ENCODE measurements around the gene WDFY4.

WDFY4 gene

DNA sequence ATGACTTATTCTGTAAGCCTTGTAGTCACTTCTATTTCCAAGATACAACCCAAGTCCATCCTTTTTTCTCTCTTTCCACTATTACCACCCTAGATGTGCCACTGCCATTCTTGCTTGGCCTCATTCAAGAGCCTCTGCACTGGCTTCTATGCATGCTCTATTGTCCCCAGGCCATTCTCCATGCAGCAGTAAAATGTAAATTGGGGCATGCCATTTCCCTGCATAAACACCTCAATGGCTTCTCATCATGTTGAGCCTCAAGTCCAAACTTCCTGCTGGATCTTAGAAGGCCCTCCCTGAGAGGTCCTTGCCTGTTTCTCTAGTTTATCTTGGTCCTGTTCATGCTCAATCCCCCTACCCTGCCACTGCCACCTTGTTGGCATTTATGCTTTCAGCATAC, 23.2 kb upstream of the WDFY4 start:
- no peak for TF ChIP-seq FOXP2 (optimal IDR thresholded peaks at IDR 0.05; ENCODE audit: borderline replicate concordance, extremely low read depth, extremely low read length, insufficient read depth)
- TF ChIP-seq POLR2AphosphoS5 (IDR thresholded peaks at IDR 0.05; ENCODE audit: low read depth, low read length) = no peak
- TF ChIP-seq SIN3A (IDR thresholded peaks at IDR 0.05; ENCODE audit: borderline replicate concordance, insufficient read depth, low read length) = no peak
- TF ChIP-seq, protein P1, sequence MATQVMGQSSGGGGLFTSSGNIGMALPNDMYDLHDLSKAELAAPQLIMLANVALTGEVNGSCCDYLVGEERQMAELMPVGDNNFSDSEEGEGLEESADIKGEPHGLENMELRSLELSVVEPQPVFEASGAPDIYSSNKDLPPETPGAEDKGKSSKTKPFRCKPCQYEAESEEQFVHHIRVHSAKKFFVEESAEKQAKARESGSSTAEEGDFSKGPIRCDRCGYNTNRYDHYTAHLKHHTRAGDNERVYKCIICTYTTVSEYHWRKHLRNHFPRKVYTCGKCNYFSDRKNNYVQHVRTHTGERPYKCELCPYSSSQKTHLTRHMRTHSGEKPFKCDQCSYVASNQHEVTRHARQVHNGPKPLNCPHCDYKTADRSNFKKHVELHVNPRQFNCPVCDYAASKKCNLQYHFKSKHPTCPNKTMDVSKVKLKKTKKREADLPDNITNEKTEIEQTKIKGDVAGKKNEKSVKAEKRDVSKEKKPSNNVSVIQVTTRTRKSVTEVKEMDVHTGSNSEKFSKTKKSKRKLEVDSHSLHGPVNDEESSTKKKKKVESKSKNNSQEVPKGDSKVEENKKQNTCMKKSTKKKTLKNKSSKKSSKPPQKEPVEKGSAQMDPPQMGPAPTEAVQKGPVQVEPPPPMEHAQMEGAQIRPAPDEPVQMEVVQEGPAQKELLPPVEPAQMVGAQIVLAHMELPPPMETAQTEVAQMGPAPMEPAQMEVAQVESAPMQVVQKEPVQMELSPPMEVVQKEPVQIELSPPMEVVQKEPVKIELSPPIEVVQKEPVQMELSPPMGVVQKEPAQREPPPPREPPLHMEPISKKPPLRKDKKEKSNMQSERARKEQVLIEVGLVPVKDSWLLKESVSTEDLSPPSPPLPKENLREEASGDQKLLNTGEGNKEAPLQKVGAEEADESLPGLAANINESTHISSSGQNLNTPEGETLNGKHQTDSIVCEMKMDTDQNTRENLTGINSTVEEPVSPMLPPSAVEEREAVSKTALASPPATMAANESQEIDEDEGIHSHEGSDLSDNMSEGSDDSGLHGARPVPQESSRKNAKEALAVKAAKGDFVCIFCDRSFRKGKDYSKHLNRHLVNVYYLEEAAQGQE (IDR thresholded peaks at IDR 0.05; ENCODE audit: insufficient read depth in 1 of 2, low read depth in 2 of 2, low read length in 2 of 2) = no peak
- no peak for TF ChIP-seq TAF1 (IDR thresholded peaks at IDR 0.05; ENCODE audit: borderline replicate concordance, insufficient read depth, low read length)

DNA sequence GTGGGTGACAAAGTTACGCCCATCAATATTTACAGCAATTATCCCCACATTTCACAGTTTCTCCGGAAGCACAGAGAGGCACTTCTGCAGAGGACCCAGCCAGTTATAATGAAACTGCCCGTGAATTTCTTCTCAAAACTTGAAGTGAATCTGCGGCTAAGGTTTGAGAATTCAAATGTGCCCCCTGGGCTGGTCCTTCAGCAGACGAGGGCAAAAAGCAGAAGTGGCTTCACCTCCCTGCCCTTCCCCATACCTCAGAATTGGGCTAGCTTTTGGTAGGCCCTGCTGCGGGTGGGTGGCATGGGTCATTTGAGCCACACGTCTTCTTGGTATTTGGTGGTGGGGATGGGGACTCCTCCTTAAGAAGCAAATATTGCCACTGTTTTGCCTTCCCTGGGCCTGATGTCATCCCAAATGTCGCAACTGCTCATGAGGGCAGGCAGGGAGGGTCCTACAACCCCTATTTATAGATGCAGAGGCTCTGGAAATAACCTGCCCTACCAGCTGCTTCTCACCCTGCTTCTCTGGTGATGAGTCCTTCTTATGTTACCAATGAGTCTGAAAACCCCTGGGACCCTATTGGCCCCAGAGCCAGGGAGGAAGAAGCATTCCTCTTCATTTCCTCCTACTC, 16.6 kb upstream of the WDFY4 start:
- no peak for TF ChIP-seq POLR2AphosphoS5 (IDR thresholded peaks at IDR 0.05; ENCODE audit: low read depth, low read length)
- TF ChIP-seq FOXP2 (optimal IDR thresholded peaks at IDR 0.05; ENCODE audit: borderline replicate concordance, extremely low read depth, extremely low read length, insufficient read depth) = no peak
- TF ChIP-seq, protein P1 (IDR thresholded peaks at IDR 0.05; ENCODE audit: insufficient read depth in 1 of 2, low read depth in 2 of 2, low read length in 2 of 2) = no peak
- TF ChIP-seq SIN3A (IDR thresholded peaks at IDR 0.05; ENCODE audit: borderline replicate concordance, insufficient read depth, low read length) = no peak
- no peak for TF ChIP-seq TAF1 (IDR thresholded peaks at IDR 0.05; ENCODE audit: borderline replicate concordance, insufficient read depth, low read length)

DNA sequence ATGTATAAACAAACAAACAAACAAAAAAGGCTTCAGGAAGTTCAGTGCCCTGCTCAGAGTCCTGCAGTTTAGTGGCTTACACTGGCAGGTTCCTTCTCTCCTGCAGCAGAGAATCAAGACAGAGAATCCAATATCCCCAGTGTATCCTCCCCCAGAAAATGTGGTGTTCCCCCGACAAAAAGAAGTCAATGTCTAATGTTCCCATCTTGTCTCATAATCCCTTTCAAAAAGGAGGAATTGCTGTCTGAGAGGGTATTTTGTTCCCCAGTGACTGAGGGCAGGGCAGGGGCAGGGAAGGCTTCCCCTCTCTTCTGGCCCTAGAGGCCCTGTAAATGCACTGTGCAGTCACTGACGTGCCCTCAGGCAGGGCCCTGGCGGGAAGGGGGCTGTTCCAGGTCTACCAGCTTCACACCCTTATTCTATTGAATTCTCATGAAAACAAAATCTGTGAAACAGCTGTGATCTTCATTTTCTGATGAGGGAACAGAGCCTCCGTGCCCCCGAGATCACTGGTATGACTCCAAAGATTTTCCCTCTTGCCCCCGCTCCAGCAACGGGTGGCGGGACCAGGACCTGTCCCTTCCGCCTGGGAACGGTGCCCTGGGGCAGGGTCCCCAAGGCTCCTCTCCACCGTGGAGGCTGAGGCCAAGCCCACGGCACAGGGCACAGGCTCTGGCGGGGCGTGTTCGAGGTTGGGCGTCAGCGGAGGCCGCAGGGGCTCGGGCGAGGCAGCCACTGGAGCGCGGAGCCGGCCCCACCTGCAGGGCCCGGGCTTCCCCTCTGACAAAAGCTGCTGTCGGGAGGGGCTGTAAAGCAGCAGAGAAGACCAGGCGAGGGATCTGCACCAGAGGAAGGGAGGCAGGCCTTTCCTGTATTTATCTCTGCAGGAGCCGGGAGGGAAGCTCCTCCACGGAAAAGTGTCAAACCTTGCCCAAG, 13.4 kb upstream of the WDFY4 start:
- TF ChIP-seq SIN3A (IDR thresholded peaks at IDR 0.05; ENCODE audit: borderline replicate concordance, insufficient read depth, low read length) (no peak), POLR2AphosphoS5 (IDR thresholded peaks at IDR 0.05; ENCODE audit: low read depth, low read length) (no peak), FOXP2 (optimal IDR thresholded peaks at IDR 0.05; ENCODE audit: borderline replicate concordance, extremely low read depth, extremely low read length, insufficient read depth) (no peak), TAF1 (IDR thresholded peaks at IDR 0.05; ENCODE audit: borderline replicate concordance, insufficient read depth, low read length) (no peak)
- TF ChIP-seq, protein P1 (IDR thresholded peaks at IDR 0.05; ENCODE audit: insufficient read depth in 1 of 2, low read depth in 2 of 2, low read length in 2 of 2) = no peak

DNA sequence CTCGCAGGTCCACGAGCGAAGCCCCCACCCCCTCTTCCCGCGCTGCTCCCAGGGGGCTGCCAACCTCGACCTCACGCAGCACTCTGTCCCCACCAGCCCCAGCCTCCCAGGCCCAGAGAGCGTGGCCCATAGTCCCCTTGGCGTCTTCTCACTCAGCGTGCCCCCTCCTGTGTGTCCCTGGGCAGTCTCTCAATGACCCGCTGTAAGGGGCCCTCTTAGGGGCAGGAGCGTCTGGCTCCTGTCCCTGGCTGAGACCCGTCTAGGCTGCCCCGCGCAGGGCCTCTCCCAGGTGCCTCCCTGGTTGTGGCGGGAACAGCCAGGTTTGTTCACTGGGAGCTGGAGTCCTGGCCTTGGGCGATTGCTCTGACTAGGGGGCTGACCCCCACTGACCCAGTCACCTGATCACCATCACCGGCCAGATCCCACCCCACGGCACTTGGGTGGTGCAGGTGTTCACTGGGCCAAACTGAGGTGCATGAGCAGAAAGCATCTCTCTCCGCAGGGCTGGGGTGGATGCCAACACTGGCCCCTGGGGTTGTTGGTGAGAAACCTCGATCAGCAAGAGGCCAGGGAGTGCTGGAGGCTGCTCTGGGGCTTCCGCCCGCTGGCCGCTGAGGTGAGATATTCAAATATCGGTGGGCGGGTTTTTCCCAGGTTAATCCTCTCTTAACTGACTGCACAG, 12.6 kb upstream of the WDFY4 start:
- TF ChIP-seq, protein P1 (IDR thresholded peaks at IDR 0.05; ENCODE audit: insufficient read depth in 1 of 2, low read depth in 2 of 2, low read length in 2 of 2) = no peak
- TF ChIP-seq POLR2AphosphoS5 (IDR thresholded peaks at IDR 0.05; ENCODE audit: low read depth, low read length) = no peak
